HG03442 (cell line): Measurements from ENCODE around the gene ARMC3.
"Not testable (repeated sequence)": the region's sequence is repeated elsewhere in the genome, so short reads cannot be mapped to it uniquely, and the experiment has no call there.

Experiments used
- ATAC-seq: cut with Tn5 transposase; IDR thresholded peaks from one replicate; pipeline ENCODE4 v1.9.1; 2021; ENCODE audit warnings: mild to moderate bottlenecking, moderate library complexity; ENCODE audit not compliant: unreplicated experiment

Gene ARMC3

GRCh38 chr10:23038172-23038571 is 110.3 kb downstream of the ARMC3 start:
- no peak for ATAC-seq

- ATAC-seq, result no peak
These were observed 112.1 kb downstream of the ARMC3 start for GRCh38 chr10:23040002-23040401.

GRCh38 chr10:23046027-23046426 is 118.2 kb downstream of the ARMC3 start:
- ATAC-seq, result no peak

- no peak for ATAC-seq
These were observed 119.6 kb downstream of the ARMC3 start for GRCh38 chr10:23047201-23048050.

- no peak for ATAC-seq
These were observed 120.3 kb downstream of the ARMC3 start for GRCh38 chr10:23048191-23048590.

- ATAC-seq, result no peak
These were observed 123.4 kb downstream of the ARMC3 start for GRCh38 chr10:23051278-23051677.

- ATAC-seq, result no peak
These were observed 124.0 kb downstream of the ARMC3 start for GRCh38 chr10:23051855-23052331.

GRCh38 chr10:23053036-23053435 is 125.2 kb downstream of the ARMC3 start:
- no peak for ATAC-seq

- no peak for ATAC-seq
These were observed 127.8 kb downstream of the ARMC3 start for GRCh38 chr10:23055424-23056185.

GRCh38 chr10:23056186-23056579 is 128.3 kb downstream of the ARMC3 start:
- no peak for ATAC-seq

GRCh38 chr10:23058366-23058765 is 130.5 kb downstream of the ARMC3 start:
- ATAC-seq, result no peak

- ATAC-seq, result no peak
These were observed 133.1 kb downstream of the ARMC3 start for GRCh38 chr10:23060918-23061317.

- no peak for ATAC-seq
These were observed 135.5 kb downstream of the ARMC3 start for GRCh38 chr10:23063045-23063972.

GRCh38 chr10:23063973-23064812 is 136.3 kb downstream of the ARMC3 start:
- ATAC-seq, result no peak

- not testable (repeated sequence) for ATAC-seq
These were observed 136.9 kb downstream of the ARMC3 start for GRCh38 chr10:23064813-23065114.

GRCh38 chr10:23065181-23065948 is 137.5 kb downstream of the ARMC3 start:
- ATAC-seq, result no peak

- no peak for ATAC-seq
These were observed 139.5 kb downstream of the ARMC3 start for GRCh38 chr10:23067337-23067736.

- ATAC-seq, result peak; percentile 52
These were observed 140.3 kb downstream of the ARMC3 start for GRCh38 chr10:23067939-23068775.
